ENCODE measurements around the gene CDHR5. TPM values are rescaled to one million over a fixed set of nuclear protein-coding genes. Genes with fewer than 3 reads are reported as not detected.

The CDHR5 gene
- total RNA-seq, 2 donors from 2014 or later, result not detected

GRCh38 chr11:639332-639955 lies 14.7 kb upstream of the CDHR5 start:
- no peak overlapping the region for H3K27ac Mint-ChIP-seq
- H3K4me1 Mint-ChIP-seq, result peaks cover 9% of the 10 kb centered on the region
- ATAC-seq, result peak; percentile 19
- peaks cover 28% of the 10 kb centered on the region for H3K27me3 Mint-ChIP-seq
- peaks cover 2% of the 10 kb centered on the region for H3K36me3 Mint-ChIP-seq (ENCODE audit: low read depth)
- no peak for DNase-seq
- H3K9me3 ChIP-seq (ENCODE audit: control insufficient read depth, low read length, poor library complexity, severe bottlenecking), result no peaks in the 10 kb centered on the region
- H3K4me3 Mint-ChIP-seq, result no peak overlapping the region

- H3K36me3 Mint-ChIP-seq (ENCODE audit: low read depth), result peaks cover 2% of the 10 kb centered on the region
- peaks cover 28% of the 10 kb centered on the region for H3K27me3 Mint-ChIP-seq
- DNase-seq, result no peak
- H3K4me3 Mint-ChIP-seq, result peak overlapping the region; percentile 36
- H3K27ac Mint-ChIP-seq, result peak overlapping the region; percentile 60
- peaks cover 9% of the 10 kb centered on the region for H3K4me1 Mint-ChIP-seq
- no peak for ATAC-seq
- no peaks in the 10 kb centered on the region for H3K9me3 ChIP-seq (ENCODE audit: control insufficient read depth, low read length, poor library complexity, severe bottlenecking)
Observed at GRCh38 chr11:638631-639331, 14.0 kb upstream of the CDHR5 start.

- peak overlapping the region; percentile 82 for H3K4me3 Mint-ChIP-seq
- peaks cover 28% of the 10 kb centered on the region for H3K27me3 Mint-ChIP-seq
- H3K27ac Mint-ChIP-seq, result peak overlapping the region; percentile 60
- peaks cover 2% of the 10 kb centered on the region for H3K36me3 Mint-ChIP-seq (ENCODE audit: low read depth)
- no peaks in the 10 kb centered on the region for H3K9me3 ChIP-seq (ENCODE audit: control insufficient read depth, low read length, poor library complexity, severe bottlenecking)
- H3K4me1 Mint-ChIP-seq, result peaks cover 9% of the 10 kb centered on the region
- DNase-seq, result peak in 1 of 3 donors; percentile 7
- no peak for ATAC-seq
Observed at GRCh38 chr11:637593-638521, 13.1 kb upstream of the CDHR5 start.

- no peak overlapping the region for H3K27ac Mint-ChIP-seq
- H3K9me3 ChIP-seq (ENCODE audit: control insufficient read depth, low read length, poor library complexity, severe bottlenecking), result no peaks in the 10 kb centered on the region
- peaks cover 28% of the 10 kb centered on the region for H3K27me3 Mint-ChIP-seq
- peak overlapping the region; percentile 82 for H3K4me3 Mint-ChIP-seq
- DNase-seq (no peak), ATAC-seq (peak; percentile 16)
- H3K4me1 Mint-ChIP-seq, result peaks cover 7% of the 10 kb centered on the region
- H3K36me3 Mint-ChIP-seq (ENCODE audit: low read depth), result peaks cover 2% of the 10 kb centered on the region
Observed at GRCh38 chr11:637333-637592, 12.5 kb upstream of the CDHR5 start.

- Mint-ChIP-seq H3K27me3 (peaks cover 28% of the 10 kb centered on the region), H3K4me1 (peaks cover 7% of the 10 kb centered on the region), H3K27ac (no peak within 1 kb of the TSS), H3K36me3 (ENCODE audit: low read depth) (peaks cover 2% of the 10 kb centered on the region), H3K4me3 (peak within 1 kb of the TSS; percentile 82)
- peak; percentile 31 for ATAC-seq
- no peaks in the 10 kb centered on the region for H3K9me3 ChIP-seq (ENCODE audit: control insufficient read depth, low read length, poor library complexity, severe bottlenecking)
- DNase-seq, result no peak
Observed at GRCh38 chr11:636511-637332, 12.0 kb upstream of the CDHR5 start, which contains the start of gene DRD4. TSS of gene DRD4 (plus strand) at chr11:637269. CDS start at chr11:637305, 36 bp downstream.

- H3K9me3 ChIP-seq (ENCODE audit: control insufficient read depth, low read length, poor library complexity, severe bottlenecking), result no peaks in the 10 kb centered on the region
- Mint-ChIP-seq H3K27ac (no peak overlapping the region), H3K27me3 (peaks cover 28% of the 10 kb centered on the region), H3K36me3 (ENCODE audit: low read depth) (peaks cover 2% of the 10 kb centered on the region), H3K4me1 (peaks cover 7% of the 10 kb centered on the region), H3K4me3 (no peak overlapping the region)
- no peak for ATAC-seq
- DNase-seq, result no peak
Observed at GRCh38 chr11:635945-636510, 11.3 kb upstream of the CDHR5 start.

GRCh38 chr11:630871-631270 lies 6.1 kb upstream of the CDHR5 start:
- Mint-ChIP-seq H3K36me3 (ENCODE audit: low read depth) (no peaks in the 10 kb centered on the region), H3K27ac (no peak overlapping the region), H3K4me3 (no peak overlapping the region), H3K4me1 (peaks cover 19% of the 10 kb centered on the region), H3K27me3 (peaks cover 26% of the 10 kb centered on the region)
- DNase-seq, result no peak
- ATAC-seq, result no peak
- no peaks in the 10 kb centered on the region for H3K9me3 ChIP-seq (ENCODE audit: control insufficient read depth, low read length, poor library complexity, severe bottlenecking)

- H3K9me3 ChIP-seq (ENCODE audit: control insufficient read depth, low read length, poor library complexity, severe bottlenecking), result no peaks in the 10 kb centered on the region
- Mint-ChIP-seq H3K4me3 (peak overlapping the region; percentile 74), H3K4me1 (peaks cover 19% of the 10 kb centered on the region), H3K27ac (peak overlapping the region; percentile 56), H3K27me3 (peaks cover 21% of the 10 kb centered on the region), H3K36me3 (ENCODE audit: low read depth) (no peaks in the 10 kb centered on the region)
- peak; percentile 52 for ATAC-seq
- DNase-seq, result no peak
Observed at GRCh38 chr11:629237-629583, 4.5 kb upstream of the CDHR5 start.

- H3K4me1 Mint-ChIP-seq, result peaks cover 19% of the 10 kb centered on the region
- ATAC-seq, result no peak
- DNase-seq, result no peak
- peaks cover 3% of the 10 kb centered on the region for H3K36me3 Mint-ChIP-seq (ENCODE audit: low read depth)
- H3K9me3 ChIP-seq (ENCODE audit: control insufficient read depth, low read length, poor library complexity, severe bottlenecking), result no peaks in the 10 kb centered on the region
- H3K27ac Mint-ChIP-seq, result peak overlapping the region; percentile 81
- H3K4me3 Mint-ChIP-seq, result peak overlapping the region; percentile 71
- peaks cover 26% of the 10 kb centered on the region for H3K27me3 Mint-ChIP-seq
Observed at GRCh38 chr11:628056-628455, 3.3 kb upstream of the CDHR5 start.

- Mint-ChIP-seq H3K36me3 (ENCODE audit: low read depth) (peaks cover 3% of the 10 kb centered on the region), H3K27me3 (peaks cover 26% of the 10 kb centered on the region), H3K4me3 (no peak overlapping the region), H3K27ac (no peak overlapping the region), H3K4me1 (peaks cover 19% of the 10 kb centered on the region)
- DNase-seq (no peak), ATAC-seq (no peak)
- no peaks in the 10 kb centered on the region for H3K9me3 ChIP-seq (ENCODE audit: control insufficient read depth, low read length, poor library complexity, severe bottlenecking)
Observed at GRCh38 chr11:627308-627576, 2.5 kb upstream of the CDHR5 start.

- Mint-ChIP-seq H3K27ac (peak within 1 kb of the TSS; percentile 81), H3K27me3 (peaks cover 26% of the 10 kb centered on the region), H3K4me3 (peak within 1 kb of the TSS; percentile 71), H3K4me1 (peaks cover 19% of the 10 kb centered on the region), H3K36me3 (ENCODE audit: low read depth) (peaks cover 3% of the 10 kb centered on the region)
- ATAC-seq (no peak), DNase-seq (no peak)
- no peaks in the 10 kb centered on the region for H3K9me3 ChIP-seq (ENCODE audit: control insufficient read depth, low read length, poor library complexity, severe bottlenecking)
Observed at GRCh38 chr11:626475-627307, 1.9 kb upstream of the CDHR5 start, which contains the start of gene SCT. TSS of gene SCT (minus strand) at chr11:627181. CDS start at chr11:627143, 38 bp downstream.

Measured in T-helper 17 cell (primary cell).